Measurements from ENCODE around the gene PPP1R3C.
A peak's percentile ranks its signal among the peaks of the same experiment; 100 is the strongest.

The PPP1R3C gene

GRCh38 chr10:91602449-91602848 is 30.4 kb downstream of the PPP1R3C start:
- no peak overlapping the region for H3K18ac ChIP-seq (ENCODE audit: low read length)
- H3K23ac ChIP-seq (ENCODE audit: low read length): no peak overlapping the region
- no peak overlapping the region for H4K8ac ChIP-seq (ENCODE audit: low read depth, low read length)
- no peak overlapping the region for H3K4ac ChIP-seq (ENCODE audit: low read depth, low read length)
- no peak overlapping the region for H3K4me3 ChIP-seq (ENCODE audit: low read length)
- H4K5ac ChIP-seq (ENCODE audit: low read length): no peak overlapping the region
- no peak overlapping the region for H2BK120ac ChIP-seq (ENCODE audit: low read depth, low read length)
- H3K27ac ChIP-seq (ENCODE audit: low read depth, low read length): no peak overlapping the region
- no peaks in the 10 kb centered on the region for H3K79me2 ChIP-seq (ENCODE audit: control insufficient read depth, insufficient read depth, low read length)
- no peak overlapping the region for H3K4me2 ChIP-seq (ENCODE audit: low read length)
- no peaks in the 10 kb centered on the region for H3K27me3 ChIP-seq (ENCODE audit: insufficient read depth, low read length, poor library complexity)
- no peaks in the 10 kb centered on the region for H3K4me1 ChIP-seq (ENCODE audit: control insufficient read depth, low read depth, low read length)
- DNase-seq: no peak
- H3K56ac ChIP-seq (ENCODE audit: low read length): no peak overlapping the region
- H2BK5ac ChIP-seq (ENCODE audit: low read length): no peak overlapping the region
- H2BK15ac ChIP-seq (replicated peaks; ENCODE audit: low read depth): no peak overlapping the region
- H3K79me1 ChIP-seq (ENCODE audit: low read length): no peaks in the 10 kb centered on the region
- no CpG with 5 or more reads among the region's 3 CpGs for WGBS (ENCODE audit: extremely low coverage, insufficient coverage, low lambda C conversion rate)
- H2AK5ac ChIP-seq (ENCODE audit: low read length): no peak overlapping the region
- H3K9ac ChIP-seq (ENCODE audit: low read length): no peak overlapping the region
- no peaks in the 10 kb centered on the region for H3K36me3 ChIP-seq (ENCODE audit: control insufficient read depth, insufficient read depth, low read length)

- Histone ChIP-seq H3K9ac (ENCODE audit: low read length) (no peak overlapping the region), H2BK120ac (ENCODE audit: low read depth, low read length) (no peak overlapping the region), H3K27ac (ENCODE audit: low read depth, low read length) (no peak overlapping the region), H3K56ac (ENCODE audit: low read length) (no peak overlapping the region), H3K23ac (ENCODE audit: low read length) (no peak overlapping the region), H3K4me3 (ENCODE audit: low read length) (no peak overlapping the region), H3K4ac (ENCODE audit: low read depth, low read length) (no peak overlapping the region), H2BK15ac (replicated peaks; ENCODE audit: low read depth) (no peak overlapping the region), H2AK5ac (ENCODE audit: low read length) (no peak overlapping the region), H4K5ac (ENCODE audit: low read length) (no peak overlapping the region), H2BK5ac (ENCODE audit: low read length) (no peak overlapping the region), H3K79me2 (ENCODE audit: control insufficient read depth, insufficient read depth, low read length) (no peaks in the 10 kb centered on the region), H3K27me3 (ENCODE audit: insufficient read depth, low read length, poor library complexity) (no peaks in the 10 kb centered on the region), H3K4me1 (ENCODE audit: control insufficient read depth, low read depth, low read length) (no peaks in the 10 kb centered on the region), H3K18ac (ENCODE audit: low read length) (no peak overlapping the region), H3K36me3 (ENCODE audit: control insufficient read depth, insufficient read depth, low read length) (no peaks in the 10 kb centered on the region), H4K8ac (ENCODE audit: low read depth, low read length) (no peak overlapping the region), H3K79me1 (ENCODE audit: low read length) (no peaks in the 10 kb centered on the region), H3K4me2 (ENCODE audit: low read length) (no peak overlapping the region)
- DNase-seq: no peak
- no CpG with 5 or more reads among the region's 4 CpGs for WGBS (ENCODE audit: extremely low coverage, insufficient coverage, low lambda C conversion rate)
Measured at GRCh38 chr10:91601212-91601611, 31.7 kb downstream of the PPP1R3C start.

GRCh38 chr10:91598211-91598977 is 34.5 kb downstream of the PPP1R3C start:
- H2BK15ac ChIP-seq (replicated peaks; ENCODE audit: low read depth): no peak overlapping the region
- H3K4ac ChIP-seq (ENCODE audit: low read depth, low read length): no peak overlapping the region
- no peak overlapping the region for H3K4me3 ChIP-seq (ENCODE audit: low read length)
- WGBS (ENCODE audit: extremely low coverage, insufficient coverage, low lambda C conversion rate): no CpG with 5 or more reads among the region's 6 CpGs
- H3K4me2 ChIP-seq (ENCODE audit: low read length): no peak overlapping the region
- H3K9ac ChIP-seq (ENCODE audit: low read length): no peak overlapping the region
- no peak overlapping the region for H3K23ac ChIP-seq (ENCODE audit: low read length)
- no peak overlapping the region for H2BK120ac ChIP-seq (ENCODE audit: low read depth, low read length)
- H4K5ac ChIP-seq (ENCODE audit: low read length): no peak overlapping the region
- no peaks in the 10 kb centered on the region for H3K27me3 ChIP-seq (ENCODE audit: insufficient read depth, low read length, poor library complexity)
- no peaks in the 10 kb centered on the region for H3K36me3 ChIP-seq (ENCODE audit: control insufficient read depth, insufficient read depth, low read length)
- no peak overlapping the region for H2BK5ac ChIP-seq (ENCODE audit: low read length)
- H2AK5ac ChIP-seq (ENCODE audit: low read length): no peak overlapping the region
- no peaks in the 10 kb centered on the region for H3K4me1 ChIP-seq (ENCODE audit: control insufficient read depth, low read depth, low read length)
- H3K27ac ChIP-seq (ENCODE audit: low read depth, low read length): no peak overlapping the region
- DNase-seq: peak; percentile 51
- no peak overlapping the region for H3K18ac ChIP-seq (ENCODE audit: low read length)
- H4K8ac ChIP-seq (ENCODE audit: low read depth, low read length): no peak overlapping the region
- no peaks in the 10 kb centered on the region for H3K79me1 ChIP-seq (ENCODE audit: low read length)
- H3K56ac ChIP-seq (ENCODE audit: low read length): no peak overlapping the region
- H3K79me2 ChIP-seq (ENCODE audit: control insufficient read depth, insufficient read depth, low read length): no peaks in the 10 kb centered on the region

- Histone ChIP-seq H3K4me1 (ENCODE audit: control insufficient read depth, low read depth, low read length) (no peaks in the 10 kb centered on the region), H3K4me2 (ENCODE audit: low read length) (no peak overlapping the region), H3K4ac (ENCODE audit: low read depth, low read length) (no peak overlapping the region), H3K9ac (ENCODE audit: low read length) (no peak overlapping the region), H3K36me3 (ENCODE audit: control insufficient read depth, insufficient read depth, low read length) (no peaks in the 10 kb centered on the region), H4K5ac (ENCODE audit: low read length) (no peak overlapping the region), H3K27ac (ENCODE audit: low read depth, low read length) (no peak overlapping the region), H3K18ac (ENCODE audit: low read length) (no peak overlapping the region), H2BK5ac (ENCODE audit: low read length) (no peak overlapping the region), H2BK120ac (ENCODE audit: low read depth, low read length) (no peak overlapping the region), H3K56ac (ENCODE audit: low read length) (no peak overlapping the region), H4K8ac (ENCODE audit: low read depth, low read length) (no peak overlapping the region), H3K79me1 (ENCODE audit: low read length) (no peaks in the 10 kb centered on the region), H2BK15ac (replicated peaks; ENCODE audit: low read depth) (no peak overlapping the region), H2AK5ac (ENCODE audit: low read length) (no peak overlapping the region), H3K23ac (ENCODE audit: low read length) (no peak overlapping the region), H3K4me3 (ENCODE audit: low read length) (no peak overlapping the region), H3K79me2 (ENCODE audit: control insufficient read depth, insufficient read depth, low read length) (no peaks in the 10 kb centered on the region), H3K27me3 (ENCODE audit: insufficient read depth, low read length, poor library complexity) (no peaks in the 10 kb centered on the region)
- no peak for DNase-seq
- WGBS (ENCODE audit: extremely low coverage, insufficient coverage, low lambda C conversion rate): no CpG with 5 or more reads among the region's 7 CpGs
Measured at GRCh38 chr10:91597197-91597881, 35.5 kb downstream of the PPP1R3C start.

GRCh38 chr10:91596825-91597196 is 36.1 kb downstream of the PPP1R3C start:
- no peak overlapping the region for H3K27ac ChIP-seq (ENCODE audit: low read depth, low read length)
- WGBS (ENCODE audit: extremely low coverage, insufficient coverage, low lambda C conversion rate): no CpG with 5 or more reads among the region's 1 CpG
- H3K79me1 ChIP-seq (ENCODE audit: low read length): no peaks in the 10 kb centered on the region
- no peak overlapping the region for H2AK5ac ChIP-seq (ENCODE audit: low read length)
- no peak overlapping the region for H3K4ac ChIP-seq (ENCODE audit: low read depth, low read length)
- no peaks in the 10 kb centered on the region for H3K36me3 ChIP-seq (ENCODE audit: control insufficient read depth, insufficient read depth, low read length)
- no peak overlapping the region for H4K8ac ChIP-seq (ENCODE audit: low read depth, low read length)
- no peak overlapping the region for H3K4me2 ChIP-seq (ENCODE audit: low read length)
- no peak overlapping the region for H2BK15ac ChIP-seq (replicated peaks; ENCODE audit: low read depth)
- H3K4me3 ChIP-seq (ENCODE audit: low read length): no peak overlapping the region
- no peak overlapping the region for H3K18ac ChIP-seq (ENCODE audit: low read length)
- H3K23ac ChIP-seq (ENCODE audit: low read length): no peak overlapping the region
- no peak overlapping the region for H3K9ac ChIP-seq (ENCODE audit: low read length)
- H3K56ac ChIP-seq (ENCODE audit: low read length): no peak overlapping the region
- H3K79me2 ChIP-seq (ENCODE audit: control insufficient read depth, insufficient read depth, low read length): no peaks in the 10 kb centered on the region
- H4K5ac ChIP-seq (ENCODE audit: low read length): no peak overlapping the region
- H3K27me3 ChIP-seq (ENCODE audit: insufficient read depth, low read length, poor library complexity): no peaks in the 10 kb centered on the region
- DNase-seq: no peak
- no peaks in the 10 kb centered on the region for H3K4me1 ChIP-seq (ENCODE audit: control insufficient read depth, low read depth, low read length)
- no peak overlapping the region for H2BK5ac ChIP-seq (ENCODE audit: low read length)
- no peak overlapping the region for H2BK120ac ChIP-seq (ENCODE audit: low read depth, low read length)

All from mesendoderm (in vitro differentiated cells).